Activated CD4-positive, alpha-beta T cell treated with anti-CD3 and anti-CD28 coated beads, Interleukin-10, Interleukin-2, amounts not matched to agents 100 ng/mL and 50 ng/mL, durations not matched to agents 16 hours and 8 hours (primary cell): ENCODE data around the gene CCL27.
A peak's percentile ranks its signal among the peaks of the same experiment; 100 is the strongest.

Source experiments
- DNase-seq: peaks from one replicate; pipeline ENCODE4 v3.0.0-alpha.2; 2020

The CCL27 gene

DNA sequence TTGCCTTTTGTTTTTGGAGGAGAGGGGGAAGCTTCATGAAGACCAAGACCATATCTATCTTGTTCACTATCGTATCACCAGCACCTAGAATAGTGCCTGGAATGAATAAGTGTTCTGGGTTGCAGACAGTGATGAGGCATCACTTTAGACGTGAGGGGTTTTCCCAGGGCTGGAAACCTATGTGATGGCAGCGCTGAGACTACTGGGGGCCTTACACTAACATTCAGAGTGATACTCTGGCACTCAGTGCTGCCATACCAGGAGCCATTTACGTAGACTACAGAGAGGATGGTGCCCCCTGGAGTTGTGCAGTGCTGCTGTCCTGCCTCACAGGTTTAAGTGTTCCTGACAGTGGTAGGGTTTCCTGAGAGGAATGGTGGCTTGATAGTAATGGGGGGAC is 21.7 kb upstream of the CCL27 start:
- DNase-seq, result peak; percentile 43

DNA sequence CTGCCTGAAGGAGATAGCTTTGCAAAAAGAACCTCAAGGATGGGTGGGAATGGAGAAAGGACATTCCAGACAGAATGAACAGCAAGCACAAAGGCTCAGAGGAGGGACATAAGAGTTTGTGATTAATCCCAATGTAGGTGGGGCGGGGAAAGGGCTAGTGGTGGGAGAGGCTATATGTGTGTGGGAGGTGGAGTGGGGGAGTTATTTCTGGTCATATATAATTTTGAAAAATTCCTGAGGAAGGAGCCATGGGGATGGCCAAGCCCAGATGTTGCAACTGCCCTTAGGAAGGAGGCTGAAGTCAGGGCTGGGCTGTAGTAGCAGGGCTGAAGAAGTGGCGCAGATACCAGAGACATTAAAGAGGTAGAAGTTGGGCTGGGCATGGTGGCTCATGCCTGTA is 13.4 kb upstream of the CCL27 start:
- no peak for DNase-seq

DNA sequence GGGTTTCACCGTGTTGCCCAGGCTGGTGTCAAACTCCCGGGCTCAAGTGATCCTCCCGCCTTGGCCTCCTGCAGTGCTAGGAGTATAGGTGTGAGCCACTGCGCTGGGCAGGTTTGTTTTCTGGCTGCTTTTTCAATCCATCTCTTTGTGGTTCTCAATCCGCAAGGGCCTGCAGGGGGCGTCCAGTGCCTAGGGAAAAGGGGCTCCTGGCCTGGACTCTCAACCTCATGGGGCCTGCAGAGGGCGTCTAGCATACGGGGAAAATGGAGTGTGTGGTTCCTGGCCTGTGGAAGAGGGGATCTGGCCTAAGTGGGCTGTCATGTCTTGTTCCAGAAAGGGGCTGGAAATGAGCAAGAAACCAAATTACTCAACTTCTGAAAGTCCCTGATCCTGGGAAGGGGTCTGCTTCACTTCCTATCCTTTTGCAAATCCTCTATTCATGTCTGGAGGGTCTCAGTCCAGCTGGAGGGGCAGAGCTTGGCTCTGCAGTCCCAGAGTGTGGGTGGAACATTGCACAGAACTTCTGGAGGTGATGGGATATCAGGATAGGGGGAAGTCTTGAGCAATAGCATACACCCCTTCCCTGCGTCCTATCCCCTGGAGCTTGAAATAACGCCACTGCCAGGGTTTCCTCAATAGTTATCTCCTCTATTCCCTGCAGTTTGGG is 12.7 kb upstream of the CCL27 start:
- DNase-seq, result peak; percentile 66

DNA sequence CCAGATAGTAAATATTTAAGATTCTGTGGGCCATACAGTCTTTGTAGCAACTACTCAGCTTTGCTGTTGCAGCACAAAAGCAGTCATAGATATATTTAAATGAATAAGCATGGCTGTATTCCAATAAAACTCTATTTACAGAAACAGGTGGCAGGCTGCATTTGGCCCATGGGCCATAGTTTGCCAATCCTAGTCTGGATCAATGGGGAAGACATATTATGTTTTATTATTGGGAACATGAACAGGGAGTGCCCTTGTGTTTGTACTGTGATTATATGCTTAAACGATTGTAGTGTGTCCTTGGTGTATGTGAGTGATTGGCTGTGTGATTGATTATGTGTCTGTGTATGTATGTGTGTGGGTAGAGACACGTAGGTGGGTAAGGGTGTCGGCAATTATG is 12.0 kb upstream of the CCL27 start:
- no peak for DNase-seq

DNA sequence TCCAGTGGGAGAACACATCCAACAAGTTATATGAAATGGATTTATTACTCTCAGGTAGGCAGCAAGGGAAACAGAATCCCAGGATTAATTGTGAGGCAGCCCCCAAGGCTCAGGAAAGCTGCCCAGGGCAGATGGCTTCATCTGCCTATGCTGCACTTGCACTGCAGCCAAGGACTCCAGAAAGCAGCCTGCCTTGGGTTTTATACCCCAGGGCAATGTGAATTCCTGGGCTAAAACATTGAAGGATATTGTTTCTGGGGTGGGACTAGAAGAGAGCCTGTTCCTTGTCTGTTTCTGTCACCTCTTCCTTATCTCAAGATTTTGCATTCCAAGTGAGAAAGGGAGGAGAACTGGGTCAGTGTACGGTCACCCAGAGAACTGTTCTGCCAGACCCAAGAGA is 8.8 kb upstream of the CCL27 start:
- no peak for DNase-seq

DNA sequence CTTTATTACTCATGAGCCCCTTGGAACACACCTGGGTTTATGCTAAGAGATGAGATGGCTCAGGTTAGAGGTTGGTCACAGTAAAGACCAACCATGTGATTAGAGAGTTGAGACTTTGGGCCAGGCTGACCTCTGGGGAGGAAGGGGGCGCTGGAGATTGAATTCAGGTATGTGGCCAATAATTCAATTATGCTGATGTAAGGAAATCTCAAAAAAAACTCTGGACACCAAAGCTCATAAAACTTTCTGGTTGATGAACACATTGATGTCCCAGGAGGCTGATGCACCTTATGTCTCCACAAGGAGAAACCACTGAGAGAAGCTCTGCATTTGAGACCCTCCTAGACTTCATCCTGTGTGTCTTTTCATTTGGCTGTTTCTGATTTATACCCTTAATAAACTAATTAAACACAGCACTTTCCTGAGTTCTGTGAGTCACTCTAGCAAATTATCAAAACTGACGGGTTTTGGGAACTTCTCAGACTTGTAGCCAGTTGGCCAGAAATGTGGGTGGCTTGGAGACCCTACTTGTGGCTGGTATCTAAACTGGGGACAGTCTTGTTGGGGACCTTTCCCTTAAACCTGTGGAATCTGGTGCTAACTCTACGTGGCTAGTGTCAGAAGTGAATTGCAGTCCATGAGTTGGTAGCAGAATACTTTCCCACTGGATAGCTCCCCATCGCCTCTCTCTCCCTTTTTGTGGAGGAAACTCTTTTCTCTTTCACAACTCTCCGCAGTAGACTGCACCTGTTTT is 7.5 kb upstream of the CCL27 start:
- no peak for DNase-seq

DNA sequence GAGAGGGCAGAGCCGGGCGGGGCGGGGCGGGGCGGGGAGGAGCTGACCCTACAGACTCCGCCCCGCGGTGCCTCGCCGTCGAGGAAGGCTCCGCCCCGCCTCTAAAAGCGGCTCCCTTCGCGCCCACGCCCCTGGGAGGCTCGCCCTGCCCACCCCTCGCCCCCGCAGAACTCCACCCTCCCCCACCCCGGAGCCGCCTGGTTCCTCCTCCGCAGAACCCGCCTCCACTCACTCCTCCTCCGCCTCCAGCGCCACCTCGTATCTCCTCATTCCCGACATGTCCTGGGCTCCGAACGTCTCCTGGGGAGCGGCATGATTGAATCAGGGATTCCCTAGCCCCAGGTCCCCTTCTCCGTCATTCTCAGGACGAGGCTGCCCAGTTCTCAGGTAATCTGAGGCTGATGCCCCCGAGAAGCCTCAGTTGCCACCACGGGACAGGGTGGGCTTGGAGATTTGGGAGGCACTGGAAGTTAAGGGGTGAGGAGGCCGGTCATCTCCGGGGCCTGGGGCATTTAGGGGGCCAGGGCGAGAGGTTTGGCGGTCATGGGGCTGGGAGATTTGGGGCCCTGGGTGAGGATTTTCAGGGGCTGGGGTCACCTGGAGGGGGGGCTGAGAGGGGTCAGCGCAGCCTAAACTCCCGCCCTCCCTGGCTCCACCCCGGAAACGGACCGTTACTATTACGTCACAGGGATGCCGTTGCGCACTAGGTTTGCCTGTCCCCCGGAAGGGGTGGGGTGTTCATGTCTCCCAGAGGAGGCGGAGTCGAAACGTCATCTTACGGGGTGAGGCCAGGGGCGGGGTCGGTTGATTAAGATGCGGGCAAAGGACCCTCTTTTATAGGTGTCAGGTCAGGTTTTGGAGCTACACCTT is 3.2 kb upstream of the CCL27 start:
- peak; percentile 91 for DNase-seq

DNA sequence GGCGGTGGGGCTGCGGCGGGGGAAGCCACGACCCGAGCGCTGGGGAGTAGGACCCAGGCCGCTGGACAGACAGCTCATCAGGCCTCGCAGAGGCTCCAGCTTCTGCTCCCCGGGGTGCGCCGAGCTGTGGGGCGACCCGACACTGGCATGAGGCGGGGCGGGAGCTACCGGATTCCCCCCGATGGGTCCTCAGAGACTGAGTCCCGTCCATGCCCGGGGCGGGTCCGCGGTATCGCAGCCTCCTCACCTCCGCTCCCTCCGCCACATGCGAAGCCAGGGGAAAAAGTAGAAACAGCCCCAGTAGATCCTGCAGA is 2.6 kb upstream of the CCL27 start:
- DNase-seq, result no peak

DNA sequence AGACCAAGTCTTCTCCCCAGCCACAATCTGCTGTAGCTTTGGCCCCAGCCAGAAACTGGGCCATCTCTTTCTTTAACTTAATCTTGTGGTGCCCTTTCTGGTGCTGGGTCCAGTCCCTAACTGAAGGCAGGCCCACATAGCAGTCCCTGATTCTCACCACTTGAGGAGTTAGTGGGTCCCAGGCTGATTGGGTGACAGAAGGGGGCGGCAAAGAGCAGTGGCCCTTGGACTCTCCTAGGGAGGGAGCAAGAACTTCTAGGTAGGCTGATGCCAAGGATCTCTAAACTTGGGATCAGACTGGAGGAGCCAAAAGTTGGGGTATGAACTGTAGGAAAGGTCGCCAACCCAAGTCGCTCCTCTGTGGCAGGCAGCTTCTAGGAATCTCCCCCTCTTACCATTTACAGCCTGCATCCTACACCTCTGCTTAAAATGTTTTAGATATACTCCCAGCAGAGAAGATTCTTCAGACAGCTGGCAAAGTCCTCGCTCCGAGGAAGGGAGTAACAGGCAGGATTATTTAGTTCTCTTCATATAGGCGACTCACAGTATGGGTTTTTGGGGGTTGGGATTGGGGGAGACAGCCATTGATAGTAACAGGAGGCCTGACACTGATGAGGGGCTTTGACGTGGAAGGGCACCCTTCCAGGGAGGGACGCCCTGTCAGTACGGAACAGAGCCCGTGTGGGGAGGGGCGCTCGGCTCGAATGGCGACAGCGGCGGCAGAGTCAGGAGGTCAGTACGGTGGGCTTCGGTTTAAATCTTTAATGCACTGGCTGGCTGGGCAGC is 2.0 kb upstream of the CCL27 start:
- DNase-seq, result peak; percentile 74

DNA sequence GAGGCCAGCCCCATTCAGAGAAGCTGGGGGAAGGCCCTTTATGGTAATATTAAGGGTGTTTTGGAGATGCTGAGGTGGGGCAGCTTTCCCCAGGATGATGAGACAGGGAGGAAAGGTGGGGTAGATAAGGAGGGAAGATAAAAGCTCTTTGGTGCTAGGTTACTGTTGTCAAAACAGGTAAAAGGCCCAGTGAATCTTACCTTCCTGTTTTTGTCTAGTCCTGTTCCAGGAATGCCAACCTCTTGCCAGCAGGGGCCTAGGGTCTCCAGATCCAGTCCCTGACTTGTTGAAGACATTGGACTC is 797 bp upstream of the CCL27 start:
- no peak for DNase-seq

DNA sequence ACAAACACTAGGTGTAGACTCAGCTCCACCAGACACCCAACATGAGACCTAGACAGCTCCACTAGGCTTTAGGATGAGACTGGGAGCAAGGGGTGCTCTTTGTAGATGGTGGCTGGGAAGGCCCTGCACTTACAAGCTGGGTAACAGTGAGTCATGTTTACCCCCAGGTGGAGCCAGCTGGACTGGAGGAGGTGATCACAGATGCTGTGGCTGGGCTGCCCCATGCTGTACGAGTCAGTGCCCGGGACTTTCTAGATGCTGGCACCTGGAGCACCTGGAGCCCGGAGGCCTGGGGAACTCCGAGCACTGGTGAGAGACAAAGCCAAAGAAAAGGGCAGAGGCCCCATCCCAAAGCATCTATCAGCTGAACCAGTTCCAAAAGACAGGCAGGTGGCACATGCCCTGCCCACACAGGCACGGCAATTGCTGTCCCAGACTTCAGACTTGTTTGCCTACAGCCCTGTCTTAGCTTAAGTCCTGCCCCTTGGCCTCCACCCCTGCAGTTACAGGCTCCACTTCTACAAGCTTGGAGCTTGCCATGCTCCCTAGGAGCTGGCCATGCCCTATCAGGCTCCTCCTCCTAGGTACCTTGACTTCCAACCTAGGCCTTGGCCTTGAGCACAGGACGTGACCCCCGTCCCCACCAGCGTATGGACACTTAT is 2.7 kb downstream of the CCL27 start:
- DNase-seq, result no peak

DNA sequence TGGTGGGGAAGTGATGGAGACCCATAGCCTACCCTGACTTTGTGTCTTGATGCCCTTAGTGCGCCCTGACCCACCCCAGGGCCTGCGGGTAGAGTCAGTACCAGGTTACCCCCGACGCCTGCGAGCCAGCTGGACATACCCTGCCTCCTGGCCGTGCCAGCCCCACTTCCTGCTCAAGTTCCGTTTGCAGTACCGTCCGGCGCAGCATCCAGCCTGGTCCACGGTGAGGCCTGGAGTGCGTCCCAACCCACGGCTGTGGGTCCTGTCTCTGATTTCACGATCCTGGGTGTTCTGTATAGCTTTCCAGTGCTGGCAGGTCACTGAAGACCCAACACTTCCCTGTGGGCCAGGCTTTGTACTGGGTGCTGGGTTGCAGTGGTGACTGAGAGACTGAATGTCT is 4.0 kb downstream of the CCL27 start:
- DNase-seq, result no peak

DNA sequence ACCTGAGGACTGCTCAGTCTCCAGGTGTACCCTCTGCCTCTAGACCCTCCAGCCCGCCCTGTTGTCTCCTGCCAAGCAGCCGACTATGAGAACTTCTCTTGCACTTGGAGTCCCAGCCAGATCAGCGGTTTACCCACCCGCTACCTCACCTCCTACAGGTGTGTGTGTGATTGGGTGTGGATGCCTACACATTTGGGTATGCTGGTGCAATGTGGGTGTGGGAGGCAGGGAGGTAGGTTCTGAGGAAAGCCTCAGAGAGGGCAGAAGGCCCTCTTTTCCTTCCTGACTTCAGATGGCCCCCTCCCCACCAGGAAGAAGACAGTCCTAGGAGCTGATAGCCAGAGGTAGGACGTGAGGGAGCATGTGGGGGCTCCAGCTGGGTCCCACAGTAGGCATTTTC is 5.5 kb downstream of the CCL27 start:
- DNase-seq, result no peak

DNA sequence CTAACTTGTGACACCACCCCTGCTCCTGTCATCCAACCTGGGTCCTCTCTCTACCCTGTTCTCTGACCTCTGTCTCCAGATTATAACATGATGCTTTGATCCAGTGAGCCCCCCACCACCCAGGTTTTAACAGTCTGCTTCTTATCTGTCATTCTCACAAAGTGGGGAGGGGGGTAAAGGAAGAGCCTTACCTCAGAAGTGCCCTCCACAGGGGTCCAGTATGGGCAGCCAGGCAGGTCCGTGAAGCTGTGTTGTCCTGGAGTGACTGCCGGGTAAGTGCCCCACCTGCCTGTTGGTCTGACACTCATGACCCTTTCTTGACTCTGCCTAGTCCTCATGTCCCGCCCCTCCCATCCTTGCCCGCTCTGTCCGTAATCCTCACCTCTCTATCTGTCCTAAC is 7.1 kb downstream of the CCL27 start:
- DNase-seq, result no peak

DNA sequence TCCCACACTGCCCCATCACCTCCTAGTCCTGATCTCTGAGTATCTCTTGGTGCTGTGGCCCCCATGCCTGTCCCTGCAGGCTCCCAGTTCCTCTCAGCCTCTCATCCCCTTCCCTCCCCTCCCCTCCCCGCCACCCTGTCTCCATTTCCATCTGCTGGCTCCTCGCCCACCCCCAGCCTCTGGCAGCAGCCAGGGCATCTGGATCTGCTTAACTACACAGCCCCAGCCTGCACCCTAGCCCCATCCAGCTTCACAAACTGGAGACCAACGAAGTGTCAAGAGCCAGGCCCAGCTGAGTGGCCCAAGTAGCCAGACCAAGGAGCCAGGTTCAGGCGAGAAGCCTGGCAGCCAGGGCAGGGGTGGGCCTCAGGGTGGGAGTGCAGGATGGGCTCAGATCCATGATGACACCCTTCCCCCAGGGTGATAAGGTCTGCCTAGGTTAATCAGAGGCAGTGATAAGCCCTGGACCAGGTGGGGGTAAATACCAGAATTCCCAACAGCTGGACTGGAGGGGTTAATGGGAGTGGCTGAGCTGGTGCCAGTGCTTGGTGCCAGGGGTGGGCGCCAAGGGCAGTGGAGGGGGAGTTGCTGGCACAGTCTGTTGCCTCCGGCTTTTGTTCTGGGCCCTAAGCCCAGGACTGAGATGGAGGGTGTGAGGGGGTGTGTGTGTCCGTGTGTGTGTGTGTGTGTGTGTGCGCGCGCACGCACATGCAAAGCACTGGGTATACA is 8.0 kb downstream of the CCL27 start:
- no peak for DNase-seq

DNA sequence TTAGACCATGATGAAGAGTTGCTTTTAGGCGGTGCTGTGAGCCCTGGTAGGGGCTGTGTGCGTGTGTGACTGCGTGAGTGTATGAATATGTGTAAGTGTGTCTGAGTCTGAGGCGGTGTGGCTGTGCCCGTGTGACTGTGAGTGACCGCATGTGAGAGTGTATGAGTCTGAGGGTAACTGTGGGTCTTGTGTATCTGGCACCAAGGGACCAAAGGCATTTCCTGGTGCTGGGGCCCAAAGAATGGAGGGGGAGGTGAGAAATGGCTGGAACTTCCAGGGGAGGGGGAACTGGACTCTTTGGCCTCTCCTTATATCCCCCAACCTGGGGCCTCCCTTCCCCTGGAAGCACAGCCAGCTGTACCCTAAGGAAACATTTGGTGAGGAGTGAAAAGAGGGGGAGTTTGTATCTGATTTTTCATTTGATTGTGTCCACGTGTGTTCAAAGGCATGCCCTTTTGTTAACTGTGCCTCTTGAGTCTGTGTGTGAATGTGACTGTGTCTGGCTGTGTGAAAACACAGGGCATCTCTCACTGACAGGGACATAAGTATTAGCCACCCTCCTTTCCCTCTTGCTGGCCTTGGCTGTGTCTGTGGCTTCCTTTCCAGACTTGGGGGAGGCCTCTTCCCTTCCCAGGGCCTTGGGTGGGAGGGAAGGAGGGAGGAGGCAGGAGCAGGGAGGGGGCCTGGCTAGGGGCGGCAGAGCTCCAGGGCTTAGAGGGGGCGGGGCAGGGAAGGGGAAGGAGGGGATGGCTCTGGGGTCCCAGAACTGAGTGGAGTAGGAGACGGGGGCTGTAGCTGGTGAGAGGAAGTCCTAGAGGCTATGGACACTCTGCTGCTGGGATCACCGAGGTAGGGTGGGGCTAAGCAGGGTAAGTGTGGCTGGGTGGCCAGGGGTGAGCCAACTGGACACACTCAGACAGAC is 9.0 kb downstream of the CCL27 start:
- no peak for DNase-seq

DNA sequence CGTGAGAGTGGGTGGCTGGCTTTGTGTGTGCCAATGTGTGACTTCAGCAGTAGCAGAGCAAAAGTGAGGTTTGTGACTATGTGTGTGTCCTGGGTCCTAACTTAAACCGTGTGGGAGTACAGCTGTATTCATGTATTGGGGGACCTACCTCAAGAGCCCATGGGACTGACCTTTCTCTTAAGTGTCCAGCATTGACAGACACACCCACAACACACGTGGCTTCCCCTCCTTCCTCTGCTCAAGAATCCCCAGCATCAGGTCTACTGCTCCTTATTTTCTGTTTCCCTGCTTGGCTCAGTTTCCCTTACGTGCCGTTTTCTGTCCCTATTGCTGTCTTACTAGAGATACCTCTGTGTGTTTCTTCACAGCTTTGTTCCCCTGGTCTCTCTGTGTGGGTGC is 9.9 kb downstream of the CCL27 start:
- no peak for DNase-seq

DNA sequence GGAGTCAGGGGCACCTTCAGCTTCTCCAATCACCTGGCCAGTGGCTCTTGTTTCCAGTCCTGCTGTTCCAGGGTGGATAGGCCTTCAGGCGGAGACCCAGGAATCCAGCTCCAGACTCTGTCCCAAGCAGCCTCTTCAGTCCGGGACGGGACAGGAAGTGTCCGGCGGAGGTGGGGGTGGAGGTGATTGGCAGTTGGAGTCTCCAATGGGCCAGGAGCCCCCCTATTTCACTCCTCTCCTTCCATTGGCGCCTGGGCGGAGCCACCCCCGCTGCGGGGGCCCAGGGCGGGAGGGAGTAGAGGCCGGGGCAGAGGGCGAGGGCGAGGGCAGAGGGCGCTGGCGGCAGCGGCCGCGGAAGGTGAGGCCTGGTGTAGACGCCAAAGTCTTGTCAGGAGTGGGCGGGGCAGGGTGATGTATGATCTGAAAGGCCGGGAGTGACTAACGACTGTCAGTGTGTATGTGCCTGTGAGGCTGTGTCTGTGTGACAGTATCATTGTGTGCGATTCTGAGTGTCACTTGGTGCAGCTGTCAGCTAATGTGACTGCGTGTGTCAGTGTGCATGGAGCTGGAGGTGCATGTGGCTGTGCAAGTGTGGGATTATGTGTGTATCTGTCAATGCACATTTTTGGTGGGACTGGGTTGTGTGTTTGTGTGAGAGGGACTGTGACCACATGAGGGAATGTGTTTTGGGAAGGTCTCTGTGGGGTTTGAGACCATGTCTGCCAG is 10.4 kb downstream of the CCL27 start, which contains the start of gene IL11RA:
TSS of gene IL11RA (plus strand) at position 310 of the 726 bp plus-strand sequence. CDS start 3,033 bp downstream, outside the sequence.
- DNase-seq, result peak; percentile 63

DNA sequence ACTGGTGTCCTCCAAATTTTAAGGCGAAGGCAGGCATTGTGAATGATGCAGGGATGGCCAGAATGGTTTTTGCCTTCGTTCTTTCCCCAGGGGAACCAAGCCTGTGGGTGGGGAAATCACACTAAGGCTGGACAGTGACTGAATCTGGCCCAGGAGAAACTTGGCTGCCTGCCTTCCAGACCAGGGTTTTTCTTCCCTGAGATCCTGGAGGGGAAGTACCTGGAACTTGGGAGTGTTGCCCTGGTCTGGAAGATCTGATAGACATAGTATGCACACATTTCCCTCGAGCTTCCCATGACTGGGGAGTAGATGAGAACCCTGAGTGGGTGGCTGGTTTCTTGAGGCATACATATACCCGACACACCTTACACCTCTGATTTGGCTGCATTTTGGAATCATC is 11.1 kb downstream of the CCL27 start:
- no peak for DNase-seq

DNA sequence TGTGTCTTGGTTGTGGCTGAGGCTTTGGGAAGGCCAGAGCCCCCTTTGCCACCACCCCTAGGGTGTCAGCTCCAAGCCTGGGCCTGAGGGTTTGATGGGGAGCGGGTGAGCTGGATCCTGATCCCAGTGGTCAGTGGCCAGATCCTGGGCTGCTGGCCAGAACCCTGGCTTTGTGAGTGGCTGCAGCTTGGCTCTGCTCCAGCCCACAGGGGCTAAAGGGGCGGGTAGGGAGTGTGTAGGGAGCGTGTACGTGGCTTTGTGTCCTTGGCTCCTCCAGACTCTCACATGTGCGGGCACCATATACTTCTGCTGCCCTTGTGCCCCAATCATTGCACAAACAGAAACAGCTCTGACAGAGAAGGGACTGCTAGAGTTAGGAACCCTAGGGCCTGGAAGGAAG is 11.6 kb downstream of the CCL27 start:
- DNase-seq, result no peak
